ENCODE data around the gene POU2AF1. TPM values are rescaled to one million over a fixed set of nuclear protein-coding genes. Genes with fewer than 3 reads are reported as not detected.

The POU2AF1 gene
- polyA plus RNA-seq, 2 of the 4 experiments (the other 2 are of a cell fraction), result not detected

- H3K4me3 ChIP-seq, result no peak overlapping the region
- 51% methylated on average over 3 of the region's 3 CpGs for WGBS (ENCODE audit: missing lambda C conversion rate)
- H3K9me3 ChIP-seq, result no peaks in the 10 kb centered on the region
- H3K4me2 ChIP-seq, result no peak overlapping the region
- FAIRE-seq, result no peak
- H3K4me1 ChIP-seq, result 0 out of 3 replicates have a peak, but pooled peaks cover 8% of the 10 kb centered on the region
- H3K27ac ChIP-seq, result no peak overlapping the region
- DNase-seq (ENCODE audit: low read depth in 1 of 2, low spot score in 1 of 2), result no peak
- ChIA-PET CTCF (no interaction called here), POLR2A (no interaction called here)
- TF ChIP-seq HDAC2 (IDR thresholded peaks at IDR 0.05), result no peak
- no peak for TF ChIP-seq ZFP36 (IDR thresholded peaks at IDR 0.05; ENCODE audit: borderline replicate concordance, partially characterized antibody)
- TF ChIP-seq NPAS2 (CRISPR knock-in tag; IDR thresholded peaks at IDR 0.05; ENCODE audit: borderline replicate concordance), result no peak
- TF ChIP-seq HOXA7 (CRISPR knock-in tag; IDR thresholded peaks at IDR 0.05), result no peak
- ATAC-seq, result no peak
Observed at GRCh38 chr11:111347723-111348115, 31.4 kb downstream of the POU2AF1 start.

DNA sequence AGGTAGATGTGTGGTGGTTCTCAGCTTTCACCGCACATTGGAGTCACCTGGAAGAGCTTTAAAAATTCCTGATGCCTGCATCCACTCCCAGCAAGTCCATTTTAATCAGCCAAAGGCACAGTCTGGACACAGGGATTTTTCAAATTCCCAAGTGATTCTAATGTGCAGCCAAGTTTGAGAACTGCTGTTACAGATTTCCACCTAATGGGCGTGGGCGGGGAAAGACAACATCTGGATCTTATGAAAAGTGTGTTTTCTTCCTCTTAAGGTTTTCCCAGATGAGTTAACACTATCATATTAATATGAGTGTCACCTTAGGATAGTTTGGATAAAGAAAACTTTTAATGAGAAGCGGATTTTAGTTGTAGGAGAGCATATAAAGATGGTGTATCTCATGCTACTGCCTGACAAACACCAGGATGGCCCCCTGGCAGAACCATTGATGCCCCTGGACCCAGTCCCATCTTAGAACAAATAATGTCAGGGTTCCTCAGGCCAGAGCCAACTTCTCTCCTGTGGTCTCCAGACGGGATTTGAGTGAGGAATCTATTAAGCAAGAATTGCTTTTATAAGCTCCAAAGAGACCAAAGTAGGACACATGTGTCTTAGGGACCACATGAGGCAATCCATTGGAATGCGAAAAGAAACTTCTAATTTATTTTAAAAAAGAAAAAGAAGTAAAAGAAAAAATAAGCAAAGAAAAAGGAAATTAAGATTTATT is 31.9 kb downstream of the POU2AF1 start:
- ChIA-PET POLR2A (no interaction called here), CTCF (no interaction called here)
- FAIRE-seq (no peak), DNase-seq (ENCODE audit: low read depth in 1 of 2, low spot score in 1 of 2) (no peak), ATAC-seq (no peak)
- 68% methylated on average over 6 of the region's 6 CpGs for WGBS (ENCODE audit: missing lambda C conversion rate)
- Histone ChIP-seq H3K4me1 (0 out of 3 replicates have a peak, but pooled peaks cover 8% of the 10 kb centered on the region), H3K9me3 (no peaks in the 10 kb centered on the region), H3K27ac (no peak overlapping the region), H3K4me2 (no peak overlapping the region), H3K4me3 (no peak overlapping the region)
- TF ChIP-seq FOSB (CRISPR knock-in tag; IDR thresholded peaks at IDR 0.05) (no peak), CEBPB (IDR thresholded peaks at IDR 0.05) (no peak), EP300 (IDR thresholded peaks at IDR 0.05) (no peak), ZNF302 (CRISPR knock-in tag; IDR thresholded peaks at IDR 0.05) (no peak), HOXB13 (CRISPR knock-in tag; IDR thresholded peaks at IDR 0.05; ENCODE audit: low read depth) (no peak), ZC3H11A (IDR thresholded peaks at IDR 0.05) (no peak), HEYL (CRISPR knock-in tag; IDR thresholded peaks at IDR 0.05) (no peak), RCOR1 (IDR thresholded peaks at IDR 0.05; ENCODE audit: low read depth, low read length) (no peak), REST (IDR thresholded peaks at IDR 0.05) (no peak), E2F6 (IDR thresholded peaks at IDR 0.05; ENCODE audit: borderline replicate concordance, low read depth) (no peak), POLR2AphosphoS2 (conservative IDR thresholded peaks at IDR 0.05; ENCODE audit: low read length) (no peak)
- TF ChIP-seq, protein P1, sequence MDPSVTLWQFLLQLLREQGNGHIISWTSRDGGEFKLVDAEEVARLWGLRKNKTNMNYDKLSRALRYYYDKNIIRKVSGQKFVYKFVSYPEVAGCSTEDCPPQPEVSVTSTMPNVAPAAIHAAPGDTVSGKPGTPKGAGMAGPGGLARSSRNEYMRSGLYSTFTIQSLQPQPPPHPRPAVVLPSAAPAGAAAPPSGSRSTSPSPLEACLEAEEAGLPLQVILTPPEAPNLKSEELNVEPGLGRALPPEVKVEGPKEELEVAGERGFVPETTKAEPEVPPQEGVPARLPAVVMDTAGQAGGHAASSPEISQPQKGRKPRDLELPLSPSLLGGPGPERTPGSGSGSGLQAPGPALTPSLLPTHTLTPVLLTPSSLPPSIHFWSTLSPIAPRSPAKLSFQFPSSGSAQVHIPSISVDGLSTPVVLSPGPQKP (IDR thresholded peaks at IDR 0.05; ENCODE audit: low read depth, low read length), result no peak

GRCh38 chr11:111344032-111344431 is 35.0 kb downstream of the POU2AF1 start:
- POLR2A ChIA-PET, result no interaction called here
- H3K27ac ChIP-seq, result peak overlapping the region; percentile 54; a peak in 3 of 6 replicates

More at GRCh38 chr11:111344032-111344431, 35.0 kb downstream of the POU2AF1 start:
- TF ChIP-seq NFE2L2 (conservative IDR thresholded peaks at IDR 0.05; ENCODE audit: low read length) (peak; percentile 14; the same call in 1 of the 2 replicates), FOSB (CRISPR knock-in tag; IDR thresholded peaks at IDR 0.05) (no peak), JUN (IDR thresholded peaks at IDR 0.05) (no peak), MAFK (IDR thresholded peaks at IDR 0.05; ENCODE audit: partially characterized antibody) (peak; percentile 66)
- Histone ChIP-seq H3K4me2 (peak overlapping the region; percentile 19; the same call in 1 of the 3 replicates), H3K4me3 (no peak overlapping the region), H3K9me3 (no peaks in the 10 kb centered on the region), H3K4me1 (0 out of 3 replicates have a peak, but pooled peaks cover 8% of the 10 kb centered on the region)
- no peak for FAIRE-seq
- peak in 1 of 2 experiments; percentile 49 for DNase-seq (ENCODE audit: low read depth in 1 of 2, low spot score in 1 of 2)
- ATAC-seq, result peak in 1 of 2 experiments; percentile 46; a peak in 1 of 6 replicates
- CTCF ChIA-PET, result interaction anchor here (1.0 to 1.3 kb wide), 2 partner anchors 60 to 61 kb away, joined by 3 read pairs; no protein-coding TSS in a partner anchor
- 33% methylated on average over 3 of the region's 3 CpGs for WGBS (ENCODE audit: missing lambda C conversion rate)
